HG02678 (cell line): ENCODE data around the gene MLIP.
"Not testable (repeated sequence)": the region's sequence is repeated elsewhere in the genome, so short reads cannot be mapped to it uniquely, and the experiment has no call there.

ENCODE experiments used
- ATAC-seq: cut with Tn5 transposase; IDR thresholded peaks from one replicate; pipeline ENCODE4 v1.9.1; 2021; ENCODE audit warnings: mild to moderate bottlenecking, moderate library complexity; ENCODE audit not compliant: unreplicated experiment

Gene MLIP, protein sequence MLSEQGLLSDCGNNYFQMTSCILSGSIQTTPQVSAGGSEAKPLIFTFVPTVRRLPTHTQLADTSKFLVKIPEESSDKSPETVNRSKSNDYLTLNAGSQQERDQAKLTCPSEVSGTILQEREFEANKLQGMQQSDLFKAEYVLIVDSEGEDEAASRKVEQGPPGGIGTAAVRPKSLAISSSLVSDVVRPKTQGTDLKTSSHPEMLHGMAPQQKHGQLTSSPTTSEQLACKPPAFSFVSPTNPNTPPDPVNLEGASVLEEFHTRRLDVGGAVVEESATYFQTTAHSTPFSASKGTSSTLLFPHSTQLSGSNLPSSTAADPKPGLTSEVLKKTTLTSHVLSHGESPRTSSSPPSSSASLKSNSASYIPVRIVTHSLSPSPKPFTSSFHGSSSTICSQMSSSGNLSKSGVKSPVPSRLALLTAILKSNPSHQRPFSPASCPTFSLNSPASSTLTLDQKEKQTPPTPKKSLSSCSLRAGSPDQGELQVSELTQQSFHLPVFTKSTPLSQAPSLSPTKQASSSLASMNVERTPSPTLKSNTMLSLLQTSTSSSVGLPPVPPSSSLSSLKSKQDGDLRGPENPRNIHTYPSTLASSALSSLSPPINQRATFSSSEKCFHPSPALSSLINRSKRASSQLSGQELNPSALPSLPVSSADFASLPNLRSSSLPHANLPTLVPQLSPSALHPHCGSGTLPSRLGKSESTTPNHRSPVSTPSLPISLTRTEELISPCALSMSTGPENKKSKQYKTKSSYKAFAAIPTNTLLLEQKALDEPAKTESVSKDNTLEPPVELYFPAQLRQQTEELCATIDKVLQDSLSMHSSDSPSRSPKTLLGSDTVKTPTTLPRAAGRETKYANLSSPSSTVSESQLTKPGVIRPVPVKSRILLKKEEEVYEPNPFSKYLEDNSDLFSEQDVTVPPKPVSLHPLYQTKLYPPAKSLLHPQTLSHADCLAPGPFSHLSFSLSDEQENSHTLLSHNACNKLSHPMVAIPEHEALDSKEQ

DNA sequence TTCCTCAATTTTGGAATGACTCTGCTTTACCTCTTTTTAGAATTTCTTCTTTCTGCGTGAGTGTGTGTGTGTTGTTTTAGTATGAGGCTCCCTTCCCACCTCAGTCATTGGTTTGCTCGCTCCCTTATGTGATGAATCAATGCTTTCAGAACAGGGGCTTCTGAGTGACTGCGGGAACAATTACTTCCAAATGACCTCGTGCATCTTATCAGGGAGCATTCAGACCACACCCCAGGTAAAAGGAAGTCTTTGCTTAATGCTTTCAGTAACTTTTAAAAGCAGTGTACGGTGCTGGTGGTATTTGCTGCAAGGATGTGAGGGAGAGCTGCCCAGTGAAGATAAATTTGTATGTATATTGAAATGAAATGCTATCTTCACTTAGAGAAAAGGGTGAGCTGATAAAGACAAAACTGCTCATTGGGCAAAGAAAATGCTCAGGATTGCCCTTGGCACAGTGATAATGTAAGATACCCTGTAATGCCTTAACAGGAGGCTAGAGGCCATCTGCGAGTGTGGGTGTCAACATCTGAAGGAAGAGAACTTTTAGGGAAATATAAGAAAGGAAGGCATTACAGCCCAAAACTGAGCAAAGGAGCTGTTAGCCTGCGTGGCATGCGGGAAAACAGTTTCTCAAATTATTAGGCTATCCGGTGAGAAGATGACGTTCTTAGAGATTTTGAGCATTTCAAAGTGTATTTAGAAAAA lies at the start of gene MLIP:
TSS of gene MLIP (plus strand) at position 103 of the 705 bp plus-strand sequence. CDS start at position 140, 37 bp downstream.
- no peak for ATAC-seq

DNA sequence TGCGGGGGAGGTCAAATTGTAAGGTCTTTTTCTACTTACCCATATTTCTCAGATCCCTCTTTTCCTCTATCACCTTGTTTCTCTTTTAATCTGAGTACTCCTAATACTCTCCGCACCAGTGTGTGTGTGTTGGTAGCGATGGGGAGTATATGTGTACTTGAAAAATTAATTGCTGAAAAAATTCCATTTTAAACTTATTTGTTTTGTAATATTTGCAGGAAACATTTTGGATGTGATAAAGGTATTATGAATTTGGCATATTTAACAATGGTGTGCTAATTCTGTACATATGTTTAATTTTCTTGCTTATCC lies 48.1 kb upstream of the MLIP start:
- ATAC-seq: no peak

DNA sequence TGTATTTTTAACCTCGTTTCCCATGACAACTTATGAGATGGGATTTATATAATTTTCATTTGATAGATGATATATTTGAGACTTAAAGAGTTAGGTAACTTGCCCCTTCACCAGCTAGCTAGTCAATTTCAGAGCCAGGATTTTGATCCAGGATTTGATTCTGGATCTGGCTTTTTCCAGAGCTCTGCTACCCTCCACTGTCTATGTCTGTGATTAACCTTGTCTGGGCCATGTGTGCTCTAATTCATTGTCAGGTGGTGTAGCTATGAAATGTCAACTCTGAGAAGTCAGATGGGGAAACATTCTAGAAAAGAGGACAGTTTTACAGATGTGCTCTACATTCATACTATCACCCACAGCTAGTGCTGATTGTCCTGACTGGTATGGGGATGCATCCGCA lies 42.5 kb upstream of the MLIP start:
- no peak for ATAC-seq

DNA sequence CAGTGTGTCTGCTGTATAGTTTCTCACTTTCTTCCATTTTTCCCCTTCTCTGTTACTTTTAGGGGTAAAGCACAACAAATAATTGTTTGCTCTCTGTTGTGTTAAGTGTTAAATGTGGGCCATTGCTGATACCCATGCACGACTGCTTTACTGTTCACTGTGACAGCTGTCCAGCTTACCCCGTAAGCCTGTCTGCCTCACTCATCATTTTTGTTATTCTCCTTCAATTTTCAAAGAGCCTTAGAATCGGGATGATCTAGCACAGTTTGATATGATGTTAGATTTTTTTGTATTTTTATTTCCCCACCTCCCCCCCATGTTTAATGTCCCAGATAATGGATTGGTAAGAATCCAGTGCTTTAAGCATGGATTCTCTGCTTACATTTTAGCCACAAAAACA lies 41.2 kb upstream of the MLIP start:
- no peak for ATAC-seq

DNA sequence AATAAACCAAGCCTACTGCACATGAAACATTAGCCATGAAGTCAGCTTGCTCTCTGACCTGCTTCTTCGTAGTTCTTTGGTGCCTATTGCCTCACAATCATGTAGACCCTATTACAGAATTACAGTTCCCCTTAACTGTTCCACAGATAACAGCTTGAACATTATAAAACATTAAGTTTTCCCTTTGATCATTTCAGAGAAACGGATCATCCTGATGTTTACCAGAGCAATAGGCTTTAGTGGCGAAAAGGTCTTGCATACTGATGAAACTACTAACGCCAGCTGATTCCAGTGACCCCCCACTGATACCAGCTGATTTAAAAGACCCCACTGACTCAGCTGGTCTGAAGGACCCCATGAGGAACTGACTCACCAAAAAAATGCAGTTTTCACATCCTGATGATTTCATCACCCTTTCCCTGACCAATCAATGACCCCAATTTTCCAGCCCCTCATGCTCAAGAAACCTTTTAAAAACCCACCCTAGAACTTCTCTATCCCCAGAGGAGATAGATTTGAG lies 39.4 kb upstream of the MLIP start:
- no peak for ATAC-seq

DNA sequence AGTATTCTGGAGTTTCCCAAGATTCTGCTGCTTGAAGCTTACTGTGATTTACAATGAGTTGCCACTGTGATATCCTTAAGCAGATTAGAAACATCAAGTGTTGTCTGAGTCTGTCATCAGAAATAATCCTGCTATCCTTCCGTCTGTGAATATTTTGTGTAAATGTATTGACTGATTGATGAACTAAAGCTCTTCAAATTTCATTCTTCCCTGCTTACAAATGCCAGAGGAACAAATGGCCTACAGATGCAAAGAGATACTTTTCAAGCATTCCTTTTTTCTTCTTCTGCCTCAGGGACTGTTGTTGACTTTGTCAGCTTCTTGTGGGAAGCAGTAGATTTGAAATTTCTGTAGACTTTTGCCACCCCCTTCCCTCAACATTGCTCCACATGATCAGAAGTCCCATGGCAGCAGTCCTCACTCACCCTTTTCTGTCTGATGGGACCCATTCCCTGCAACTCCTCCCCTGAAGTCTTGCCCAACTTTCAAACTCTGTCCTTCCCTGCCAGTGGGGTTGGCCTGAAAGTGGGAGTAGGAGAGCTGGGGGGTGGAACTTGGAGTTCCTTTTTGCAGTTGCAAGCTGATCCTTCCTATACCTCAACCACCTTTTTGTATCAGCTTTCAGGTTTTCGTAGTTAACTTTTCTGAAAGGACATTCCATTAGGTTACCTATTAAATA lies 38.5 kb upstream of the MLIP start:
- ATAC-seq: no peak

DNA sequence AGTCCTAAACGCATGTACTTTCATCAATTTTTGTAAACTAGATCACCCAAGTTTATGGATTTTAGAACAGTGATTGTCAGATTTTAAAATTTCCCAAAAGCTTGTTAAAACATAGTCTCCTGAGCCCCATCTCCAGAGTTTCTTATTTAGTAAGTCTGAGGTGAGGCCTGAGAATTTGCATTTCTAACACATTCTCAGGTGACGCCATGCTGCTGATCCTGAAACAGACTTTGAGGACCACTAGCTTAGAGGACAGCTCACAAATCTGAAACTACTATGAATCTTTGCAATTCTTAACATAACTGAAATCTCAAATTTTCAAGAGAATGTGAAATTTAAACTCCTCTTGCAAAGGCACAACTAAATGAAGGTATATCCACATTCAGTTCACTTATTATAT lies 37.8 kb upstream of the MLIP start:
- ATAC-seq: no peak

DNA sequence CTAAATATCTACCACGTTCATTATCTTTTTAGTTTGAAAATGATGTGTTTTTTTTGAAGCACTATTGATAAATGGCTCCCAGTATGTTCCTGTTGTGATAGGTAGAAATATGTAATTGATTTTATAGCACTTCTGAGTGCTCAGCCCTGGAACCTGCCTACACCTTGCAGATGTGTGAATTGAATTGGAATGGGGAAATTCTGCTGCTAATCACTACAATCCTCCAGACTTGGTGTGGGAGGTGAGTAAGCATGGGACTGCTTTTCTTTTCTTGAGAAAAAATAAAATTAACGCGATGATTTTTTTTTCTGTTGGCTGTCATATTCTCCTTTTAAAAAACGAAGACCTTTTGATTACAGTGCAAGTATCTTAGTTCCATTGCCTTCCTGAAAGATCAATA lies 37.1 kb upstream of the MLIP start:
- no peak for ATAC-seq

DNA sequence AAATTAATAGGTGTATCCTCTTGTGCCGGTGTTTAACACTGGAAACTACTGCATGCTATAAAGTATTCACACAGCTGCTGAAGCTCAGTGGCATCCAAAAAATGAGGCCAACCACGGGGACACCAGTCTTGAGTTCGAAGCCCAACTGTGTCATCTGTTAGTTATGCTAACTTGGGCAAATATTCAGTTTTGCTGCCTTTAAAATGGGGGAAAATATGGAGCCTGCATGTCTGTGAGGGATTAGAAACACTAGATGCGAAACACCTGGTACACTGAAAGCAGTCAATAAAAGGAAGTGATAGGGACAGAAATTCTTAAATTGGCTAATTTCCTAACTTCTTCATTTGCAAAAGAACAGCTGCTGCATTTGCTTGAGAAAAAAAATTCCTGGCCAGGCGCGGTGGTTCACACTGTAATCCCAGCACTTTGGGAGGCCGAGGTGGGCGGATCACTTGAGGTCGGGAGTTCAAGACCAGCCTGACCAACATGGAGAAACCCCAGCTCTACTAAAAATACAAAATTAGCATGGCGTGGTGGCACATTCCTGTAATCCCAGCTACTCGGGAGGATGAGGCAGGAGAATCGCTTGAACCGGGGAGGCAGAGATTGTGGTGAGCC lies 36.6 kb upstream of the MLIP start:
- no peak for ATAC-seq

DNA sequence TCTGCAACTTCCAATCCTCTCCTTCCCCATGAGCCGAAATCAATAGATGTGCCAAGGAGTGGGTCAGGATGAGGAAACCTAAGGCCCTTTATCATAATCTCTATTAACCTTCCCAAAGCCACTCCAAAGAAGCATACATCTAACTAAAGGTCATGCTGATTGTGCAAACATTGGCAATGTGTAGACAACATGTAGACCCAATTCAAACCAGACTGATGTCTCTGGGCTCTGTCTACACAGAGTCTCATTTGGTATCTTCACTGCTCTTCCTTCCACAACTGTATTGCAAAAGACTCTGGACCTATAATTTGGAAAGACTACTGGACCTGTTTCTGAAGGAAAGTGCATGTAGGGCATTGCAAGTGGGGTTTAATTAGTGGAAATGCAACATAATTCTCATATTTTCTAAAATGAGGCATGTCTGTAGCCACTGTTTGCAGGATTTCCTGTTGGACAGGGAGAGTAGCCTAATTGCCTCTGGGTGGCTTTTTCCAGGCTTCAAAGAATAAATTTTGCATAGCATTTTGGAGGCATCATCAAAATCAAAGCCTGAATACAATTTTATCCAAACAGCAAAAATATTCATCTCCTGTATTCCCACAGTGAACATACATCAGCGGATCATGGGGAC lies 35.0 kb upstream of the MLIP start:
- ATAC-seq: no peak

DNA sequence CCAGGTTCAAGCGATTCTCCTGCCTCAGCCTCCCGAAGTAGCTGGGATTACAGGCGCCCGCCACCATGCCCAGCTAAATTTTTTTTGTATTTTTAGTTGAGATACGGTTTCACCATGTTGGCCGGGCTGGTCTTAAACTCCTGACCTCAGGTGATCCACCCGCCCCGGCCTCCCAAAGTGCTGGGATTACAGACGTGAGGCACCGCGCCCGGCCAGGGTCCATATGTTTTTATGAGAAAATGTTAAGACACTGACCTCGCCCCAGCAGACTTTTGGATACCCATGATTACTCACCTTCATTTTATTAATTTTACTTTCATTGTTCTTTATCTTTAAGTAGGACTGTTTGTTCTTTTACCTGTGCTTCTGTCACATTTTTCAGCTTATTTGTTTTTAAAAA lies 29.7 kb upstream of the MLIP start:
- not testable (repeated sequence) for ATAC-seq

DNA sequence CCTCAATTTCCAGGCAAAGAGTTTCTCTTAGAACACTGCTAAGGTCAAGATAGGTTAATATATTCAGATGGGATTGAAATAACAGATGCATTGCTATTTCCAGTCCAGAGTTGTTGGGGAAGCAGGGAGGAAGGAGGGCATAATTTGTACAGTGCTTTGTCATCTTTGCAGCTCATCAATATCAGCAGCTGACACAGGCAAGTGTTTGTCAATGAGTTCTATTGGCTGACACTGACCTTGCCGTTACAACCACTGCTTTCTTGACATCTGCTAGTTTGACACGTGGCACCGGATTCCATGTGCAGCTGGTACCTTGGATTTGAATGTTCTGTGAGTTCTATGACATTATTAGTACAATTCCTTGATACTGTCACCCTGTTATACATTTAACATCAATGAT lies 28.0 kb upstream of the MLIP start:
- no peak for ATAC-seq

DNA sequence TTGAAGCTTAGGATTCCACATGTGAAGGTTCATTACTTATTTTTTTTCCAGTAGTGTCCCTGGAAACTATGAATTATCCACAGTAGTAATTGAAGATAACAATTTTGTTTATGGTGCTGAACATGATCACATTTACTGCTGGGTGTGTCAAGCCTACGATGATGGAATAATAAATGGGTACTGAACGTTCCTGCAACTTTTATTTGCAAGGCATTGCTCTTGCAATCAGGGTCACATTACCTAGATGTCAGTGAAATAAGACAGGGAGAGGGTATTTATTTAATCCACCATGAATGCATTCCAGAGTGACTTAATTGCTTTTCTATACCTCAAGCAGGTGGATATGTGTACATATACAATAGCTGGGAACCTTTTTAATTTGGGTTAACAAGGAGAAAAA lies 27.0 kb upstream of the MLIP start:
- ATAC-seq: no peak

DNA sequence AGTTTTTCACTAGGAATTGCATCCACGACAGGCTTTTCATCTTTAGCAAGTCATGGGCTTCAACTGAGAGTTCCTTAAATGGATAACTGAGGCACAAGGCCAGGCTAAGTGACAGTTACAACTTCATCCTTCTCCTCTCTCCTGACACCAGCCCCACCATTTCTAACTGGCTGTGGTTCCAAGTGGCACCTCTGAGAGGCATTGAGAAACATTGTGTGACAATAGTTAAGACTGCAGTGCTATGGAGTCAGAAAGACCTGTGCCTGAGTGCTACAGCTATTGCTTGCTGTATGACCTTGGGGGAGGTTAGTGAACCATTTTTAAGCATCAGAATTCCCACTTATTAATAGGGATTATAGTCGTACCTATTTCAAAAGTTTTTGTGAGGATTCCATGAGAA lies 26.2 kb upstream of the MLIP start:
- no peak for ATAC-seq

DNA sequence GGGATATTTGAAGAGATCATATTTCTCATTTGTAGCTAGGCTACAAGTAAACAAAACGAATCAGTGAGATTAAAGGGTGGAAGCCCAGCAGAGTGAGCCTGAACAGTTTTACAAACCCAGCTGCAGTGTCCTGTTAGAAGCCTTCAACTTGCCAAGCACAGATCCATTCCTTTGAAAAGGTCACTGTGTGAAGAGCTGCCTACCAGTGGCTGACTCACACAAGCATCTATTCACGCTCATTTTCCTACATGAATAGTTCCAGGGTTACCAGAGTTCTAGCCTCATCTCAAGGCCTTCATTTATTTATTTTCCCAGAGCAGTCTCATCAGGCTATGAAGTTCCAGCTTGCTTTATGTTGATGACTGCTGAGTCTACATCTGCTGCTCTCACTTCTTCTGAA lies 25.7 kb upstream of the MLIP start:
- no peak for ATAC-seq

DNA sequence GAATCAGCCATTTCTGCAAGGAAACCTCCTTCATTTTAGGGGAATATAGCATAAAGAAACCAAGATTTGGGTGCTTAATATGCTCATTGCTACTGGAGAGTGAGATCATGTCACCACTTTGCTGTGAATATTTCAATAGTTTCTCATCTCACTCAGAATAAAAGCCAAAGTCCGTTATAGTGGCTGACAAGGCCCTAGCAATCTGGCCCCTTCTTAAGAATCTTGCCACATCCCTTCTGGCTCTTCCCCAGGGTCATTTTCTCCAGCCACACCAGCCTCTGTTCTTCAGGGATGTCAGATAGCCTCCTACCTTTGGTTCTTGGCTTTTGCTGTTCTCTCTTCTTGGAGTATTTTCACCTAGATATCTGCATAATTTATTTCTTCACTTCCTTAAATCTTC lies 24.8 kb upstream of the MLIP start:
- no peak for ATAC-seq

DNA sequence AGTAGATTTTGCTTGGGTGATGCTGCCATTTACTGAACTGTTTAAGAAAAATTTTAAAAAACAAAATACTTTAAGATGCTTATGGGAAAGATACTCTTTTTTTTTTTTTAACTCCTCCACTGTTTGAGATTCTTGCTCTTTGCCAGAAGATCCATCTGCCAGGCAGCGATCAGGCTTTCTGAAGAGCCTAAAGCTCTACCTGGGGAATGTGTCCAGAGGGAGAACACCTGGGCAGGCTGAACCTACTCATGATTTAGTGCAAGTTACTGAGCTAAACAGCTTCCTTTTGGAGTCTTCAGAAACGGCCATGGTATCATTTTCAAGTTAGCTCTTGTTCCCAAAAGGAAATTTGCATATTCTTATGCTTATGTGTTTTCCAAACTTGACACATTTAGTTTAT lies 23.5 kb upstream of the MLIP start:
- ATAC-seq: no peak

DNA sequence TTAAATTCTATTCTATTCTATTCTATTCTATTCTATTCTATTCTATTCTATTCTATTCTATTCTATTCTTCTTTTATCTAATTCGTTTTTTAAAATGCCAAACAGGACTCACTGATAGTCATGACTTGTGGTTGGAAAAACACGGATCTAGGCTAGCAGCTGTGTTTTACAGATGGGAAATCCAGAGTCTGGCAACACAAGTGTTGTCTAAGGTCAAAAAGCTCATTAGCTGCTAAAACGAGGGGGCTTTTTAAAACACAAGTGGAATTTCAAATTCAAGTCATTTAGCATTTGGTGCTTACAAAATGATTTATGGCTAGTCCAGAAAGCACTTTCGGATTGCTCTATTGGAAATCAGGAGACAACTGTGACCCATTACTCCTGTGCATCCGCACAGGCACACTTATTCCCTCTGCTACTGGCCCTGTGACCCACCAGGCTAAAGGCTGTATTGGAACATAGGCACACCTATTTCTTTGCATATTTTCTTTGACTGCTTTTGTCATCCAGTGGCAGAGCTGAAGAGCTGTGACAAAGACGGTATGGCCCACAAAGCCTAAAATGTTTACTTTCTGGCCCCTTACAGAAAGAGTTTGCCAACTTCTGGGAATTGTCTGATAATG lies 17.8 kb upstream of the MLIP start:
- ATAC-seq: no peak

DNA sequence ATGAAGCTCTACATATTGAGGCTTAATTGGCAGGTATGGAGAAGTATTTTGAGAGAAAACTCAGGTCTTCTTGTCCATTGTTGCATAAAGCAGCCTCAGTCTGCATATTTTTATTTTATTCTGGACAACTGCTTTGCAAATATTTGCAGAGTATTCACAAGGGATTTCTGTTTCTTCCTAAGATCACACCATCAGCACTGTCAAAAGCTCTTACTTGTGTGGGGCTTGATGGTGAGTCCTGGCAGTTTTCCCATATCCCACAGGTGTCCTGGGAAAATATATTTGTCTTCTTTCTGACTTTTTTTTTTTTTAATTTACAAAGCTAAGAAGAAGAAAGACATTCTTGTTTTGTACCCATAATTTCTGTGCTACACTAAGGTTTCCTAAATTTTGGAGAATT lies 16.9 kb upstream of the MLIP start:
- no peak for ATAC-seq
